MV-4-11 (cell line): ENCODE data around the gene PRKAG2.

ENCODE experiments used
- DNase-seq: peaks from one replicate; lab custom pipeline; 2025; lab: John Stamatoyannopoulos, UW

The PRKAG2 gene

DNA sequence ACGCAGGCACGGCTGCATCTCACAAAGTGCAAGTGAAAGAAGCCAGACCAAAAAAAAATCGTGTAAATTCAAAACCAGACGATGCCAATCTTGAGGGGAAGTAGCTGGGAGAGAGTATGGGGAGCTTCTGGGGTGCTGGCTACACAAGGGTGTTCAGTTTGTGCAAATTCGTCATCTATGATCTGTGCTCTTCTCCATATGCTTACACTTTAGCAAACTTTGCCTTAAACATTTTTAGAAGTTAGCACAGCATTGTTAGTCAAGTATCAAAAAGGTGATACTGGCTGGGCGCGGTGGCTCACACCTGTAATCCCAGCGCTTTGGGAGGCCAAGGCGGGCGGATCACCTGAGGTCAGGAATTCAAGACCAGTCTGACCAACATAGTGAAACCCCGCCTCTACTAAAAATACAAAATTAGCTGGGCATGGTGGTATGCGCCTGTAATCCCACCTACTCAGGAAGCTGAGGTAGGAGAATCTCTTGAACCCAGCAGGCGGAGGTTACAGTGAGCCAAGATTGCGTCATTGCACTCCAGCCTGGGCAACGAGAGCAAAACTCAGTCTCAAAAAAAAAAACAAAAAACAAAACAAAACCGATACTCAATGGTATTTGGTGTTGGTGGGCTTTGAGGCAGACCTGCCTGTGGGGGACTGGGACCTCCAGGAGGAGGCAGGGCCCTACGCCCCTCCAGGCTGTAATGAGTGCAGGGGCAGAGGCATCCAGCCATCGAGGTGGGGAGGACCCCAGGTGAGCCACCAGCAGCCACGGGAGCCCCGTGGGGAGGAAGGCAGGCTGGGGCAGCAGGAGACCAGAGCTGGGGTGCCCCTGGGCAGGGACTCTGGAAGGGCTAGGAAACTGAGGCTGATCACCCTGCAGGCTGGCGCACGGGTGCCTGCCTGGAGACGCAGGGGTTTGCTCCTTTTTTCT, 150.0 kb downstream of the PRKAG2 start:
- DNase-seq: no peak

DNA sequence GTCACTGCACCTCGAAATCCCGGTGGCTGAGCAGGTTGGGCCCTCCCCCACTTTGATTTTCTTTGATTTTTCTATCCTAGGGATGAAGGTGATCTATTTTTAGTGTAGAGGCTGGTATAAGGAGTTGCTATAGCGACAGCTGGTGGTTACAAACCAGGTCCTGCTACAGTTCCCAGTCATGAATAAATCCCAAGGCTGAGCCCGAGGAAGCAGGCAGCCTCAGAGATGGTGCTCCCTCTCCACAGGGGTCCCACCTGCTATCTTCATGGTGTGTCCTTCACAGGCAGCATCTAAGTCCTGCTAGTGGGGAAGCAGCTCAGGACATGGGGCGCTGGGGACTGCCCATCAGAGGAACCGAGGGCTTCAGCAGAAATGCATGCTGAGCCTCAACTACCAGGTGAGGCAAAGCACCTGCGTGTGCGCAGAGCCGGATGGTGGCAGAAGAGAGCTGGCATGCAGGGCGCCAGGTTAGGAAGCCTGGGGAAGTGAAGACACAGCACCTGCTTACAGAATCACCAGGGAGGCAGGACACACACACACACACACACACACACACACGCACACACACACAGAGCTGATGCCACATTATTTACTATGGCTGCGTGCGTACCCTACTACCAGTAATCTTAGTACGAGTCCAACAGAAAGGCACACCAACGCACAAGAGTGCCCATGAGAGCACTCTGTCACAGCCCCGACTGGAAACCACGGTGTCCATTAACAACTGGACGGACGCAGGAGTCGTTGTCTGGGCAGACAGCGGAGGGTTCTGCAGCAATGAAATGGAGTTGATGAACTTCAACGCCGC, 150.9 kb downstream of the PRKAG2 start:
- no peak for DNase-seq

DNA sequence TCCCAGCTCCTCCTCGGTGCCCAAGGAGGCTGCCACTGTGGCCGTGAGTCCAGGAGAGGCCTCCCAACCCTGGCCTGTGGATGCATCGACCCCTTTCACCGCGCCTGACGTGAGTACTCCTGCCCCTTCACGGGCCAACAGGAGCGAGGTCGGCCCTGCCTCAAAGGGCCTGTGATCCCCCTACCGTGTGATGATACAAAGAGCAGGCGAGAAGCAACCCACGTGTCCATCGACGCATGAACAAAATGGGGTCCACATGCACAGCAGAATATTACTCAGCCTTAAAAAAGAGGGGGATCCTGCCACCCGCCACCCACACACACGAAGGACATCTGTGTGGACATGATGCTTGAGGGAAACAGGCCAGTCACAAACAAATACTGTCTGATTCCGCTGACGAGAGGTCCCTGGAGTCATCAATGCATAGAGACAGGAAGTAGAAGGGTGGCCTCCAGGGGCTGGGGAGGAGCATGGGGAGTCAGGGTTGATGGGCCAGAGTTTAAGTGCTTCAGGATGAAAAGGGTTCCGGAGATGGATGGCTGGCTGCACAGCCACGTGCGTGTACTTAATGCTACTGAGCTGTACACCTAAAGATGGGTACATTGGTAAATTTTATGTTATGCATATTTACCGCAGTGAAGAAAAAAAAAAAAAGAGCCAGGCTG, 151.9 kb downstream of the PRKAG2 start:
- DNase-seq: no peak

DNA sequence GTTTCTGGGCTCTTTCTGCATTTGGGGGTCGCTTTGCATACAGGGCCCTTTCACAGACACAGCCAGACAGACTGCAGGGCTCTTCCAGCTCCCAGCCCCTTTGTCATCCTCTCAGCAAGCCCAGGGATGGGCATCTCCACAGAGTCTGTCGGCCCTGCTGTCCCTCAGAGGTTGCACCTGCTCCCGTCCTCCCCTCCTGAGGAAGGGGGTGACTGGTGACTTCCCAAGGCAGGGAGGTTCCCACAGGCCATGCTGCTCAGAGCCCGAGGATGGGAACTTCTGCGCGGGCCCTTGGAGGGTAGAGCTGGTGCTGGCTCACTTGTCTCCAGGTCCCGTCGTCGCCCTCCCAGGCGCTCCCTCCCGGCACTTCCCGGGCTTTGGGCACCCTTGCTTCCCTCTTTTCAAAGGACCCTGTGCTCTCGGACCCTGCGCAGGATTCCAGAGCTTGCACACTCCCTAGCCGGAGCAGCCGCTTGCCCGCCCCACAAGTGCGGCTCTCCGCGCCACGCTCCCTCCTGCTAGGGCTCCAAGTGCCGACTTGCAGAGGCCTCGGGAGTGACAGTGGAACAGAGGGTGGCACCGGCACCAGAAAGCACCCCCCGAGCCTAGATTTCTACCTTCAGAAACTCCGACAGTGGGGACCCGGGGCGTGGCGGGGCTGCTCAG, 152.5 kb downstream of the PRKAG2 start:
- no peak for DNase-seq

DNA sequence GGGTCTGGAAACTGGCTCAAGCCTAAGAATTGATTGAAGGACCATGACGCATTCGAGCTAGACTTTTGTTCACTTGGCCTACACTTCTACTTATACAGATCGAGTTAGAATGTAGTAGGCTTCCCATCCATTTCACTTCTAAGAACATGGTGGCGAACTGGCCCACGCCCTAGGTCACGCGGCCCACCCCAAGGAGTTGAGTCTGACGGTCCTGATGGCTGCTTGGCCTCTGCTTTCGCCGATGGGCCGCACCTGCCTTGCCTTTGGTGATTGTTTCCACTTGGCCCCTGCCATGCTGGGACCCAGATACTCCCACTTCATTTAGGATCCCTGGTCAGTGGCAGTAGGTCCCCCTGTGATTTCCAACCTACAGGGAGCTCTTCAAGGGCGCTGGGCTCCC, 153.6 kb downstream of the PRKAG2 start:
- no peak for DNase-seq

DNA sequence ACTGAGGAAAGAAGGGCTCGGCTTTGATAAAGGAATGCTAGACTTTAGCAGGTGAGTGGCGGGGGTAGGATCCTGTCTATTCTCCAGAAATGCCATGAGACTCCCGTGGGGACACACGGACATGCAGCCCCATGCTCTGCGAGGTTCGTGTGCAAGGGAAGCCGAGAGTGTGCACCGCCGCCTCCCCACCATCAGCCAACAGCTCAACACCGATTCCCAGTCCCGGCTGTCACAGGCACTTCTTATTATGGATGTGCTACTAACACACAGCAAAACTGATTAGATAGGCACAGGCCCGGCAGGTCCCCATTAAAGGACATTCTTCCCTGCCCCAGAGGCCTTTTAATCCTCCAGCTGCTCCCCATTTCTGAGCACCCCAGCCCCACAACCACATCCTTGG, 154.4 kb downstream of the PRKAG2 start:
- DNase-seq: no peak

DNA sequence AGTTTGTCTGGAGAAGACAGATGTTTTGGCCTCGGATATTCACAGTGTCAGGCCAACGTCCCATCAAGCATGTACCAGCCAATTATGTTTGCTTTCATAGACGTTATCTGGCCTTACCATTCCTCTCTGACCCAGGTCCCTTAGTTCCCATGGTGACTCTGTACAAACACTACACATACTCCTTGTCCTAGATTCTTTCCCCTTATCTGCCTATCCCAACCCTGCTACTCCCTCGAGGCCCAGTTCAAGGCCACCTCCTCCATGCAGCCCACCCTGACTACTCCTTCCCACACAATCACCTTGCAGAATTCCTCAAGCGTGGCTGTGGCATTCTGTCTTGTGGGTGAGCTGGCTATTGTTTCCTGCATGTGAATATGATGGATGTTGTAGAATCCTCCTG, 155.2 kb downstream of the PRKAG2 start:
- DNase-seq: no peak

DNA sequence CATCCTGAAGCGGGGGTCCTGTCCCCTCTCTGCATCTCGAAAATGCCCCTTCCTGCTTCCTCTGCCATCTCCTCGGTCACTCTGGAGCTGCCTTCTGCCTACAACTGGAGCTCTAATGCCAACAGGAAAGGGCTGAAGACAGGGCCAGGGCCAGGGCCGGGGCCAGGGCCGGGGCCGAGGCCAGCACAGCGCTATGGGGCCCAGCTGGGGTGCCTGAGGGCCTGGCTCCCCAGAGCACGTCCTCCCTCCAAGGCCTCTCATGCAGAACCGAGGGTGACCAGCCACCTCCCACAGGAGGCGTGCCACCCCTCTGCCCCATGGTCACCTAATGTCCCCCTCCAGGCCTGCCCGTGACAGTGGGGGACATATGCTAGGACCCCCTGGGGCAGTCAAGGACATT, 155.7 kb downstream of the PRKAG2 start:
- no peak for DNase-seq

DNA sequence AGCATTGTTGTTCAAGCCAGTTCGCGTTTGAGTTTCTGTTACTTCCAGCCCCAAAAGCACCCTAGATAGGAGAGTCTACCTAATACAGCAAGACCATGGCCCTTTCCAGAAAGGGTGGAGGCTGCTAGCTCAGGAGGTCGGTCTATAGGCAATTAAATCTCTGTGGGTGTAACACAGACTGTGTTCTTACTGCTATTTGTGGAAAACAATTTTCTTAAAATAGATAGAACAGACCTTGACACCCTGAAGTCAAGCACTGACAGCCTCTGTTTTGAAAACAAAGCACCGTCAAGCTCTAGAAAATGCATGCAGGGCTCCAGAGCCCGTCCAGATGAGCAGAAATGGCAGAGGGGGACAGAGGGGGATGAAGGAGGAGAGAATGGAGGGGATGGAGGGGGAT, 156.6 kb downstream of the PRKAG2 start:
- DNase-seq: no peak

DNA sequence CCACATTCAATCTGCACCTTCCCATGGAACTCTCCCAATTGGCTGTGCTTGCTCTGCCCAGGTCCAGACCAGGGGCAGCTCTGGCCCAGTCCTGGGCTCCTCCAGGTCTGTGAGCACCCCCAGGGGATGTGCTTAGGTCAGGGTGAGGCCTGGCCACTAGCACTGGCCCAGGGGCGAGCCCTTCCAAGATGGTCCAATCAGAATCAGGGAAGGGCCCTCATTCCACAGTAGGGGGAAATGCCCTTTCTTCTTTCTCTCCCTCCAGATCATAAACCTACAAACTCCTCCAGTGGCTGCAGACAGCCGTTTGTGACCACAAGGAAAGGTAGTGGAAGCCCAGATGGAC, 157.0 kb downstream of the PRKAG2 start:
- DNase-seq: no peak

DNA sequence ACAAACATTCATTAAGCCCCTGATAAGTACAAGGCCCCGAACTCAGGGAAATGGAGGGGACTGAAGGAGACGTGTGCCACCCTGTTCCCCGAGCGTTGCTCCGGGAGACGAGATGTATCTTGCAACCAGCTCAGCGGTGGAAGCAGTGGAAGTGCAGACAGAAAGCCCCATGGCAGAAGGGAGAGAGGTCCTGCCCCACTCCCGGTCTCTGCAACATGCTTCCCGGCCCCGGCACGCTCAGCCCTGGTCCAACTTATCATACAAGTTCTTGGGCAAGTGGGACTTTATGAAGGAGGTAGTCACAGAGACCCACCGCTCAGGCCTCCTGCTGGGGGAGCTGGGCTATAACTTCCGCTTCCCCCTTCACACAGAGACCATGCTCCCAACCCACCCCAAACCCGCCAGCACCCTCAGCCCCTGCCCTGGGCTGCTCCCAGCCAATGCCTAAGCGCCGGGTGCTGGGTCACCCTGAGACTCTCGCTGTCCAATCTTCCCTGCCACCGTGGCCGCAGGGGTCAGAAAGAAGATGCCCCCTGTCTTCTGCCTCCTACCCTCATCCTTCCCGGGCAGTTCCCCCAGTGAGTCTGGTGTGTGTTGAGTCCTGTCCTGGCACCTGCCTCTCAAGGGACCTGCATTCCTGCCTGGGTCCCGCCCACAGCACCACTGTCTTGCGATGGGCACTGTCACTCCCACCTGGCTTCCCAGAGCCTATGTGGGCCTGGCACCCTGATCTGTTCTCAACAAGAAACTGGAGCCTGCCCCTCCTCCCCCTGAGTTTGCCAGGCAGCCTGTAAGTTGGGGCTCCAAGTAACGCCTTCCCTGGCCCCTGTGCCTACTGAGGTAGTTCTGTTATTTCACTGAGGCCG, 157.7 kb downstream of the PRKAG2 start:
- DNase-seq: no peak

DNA sequence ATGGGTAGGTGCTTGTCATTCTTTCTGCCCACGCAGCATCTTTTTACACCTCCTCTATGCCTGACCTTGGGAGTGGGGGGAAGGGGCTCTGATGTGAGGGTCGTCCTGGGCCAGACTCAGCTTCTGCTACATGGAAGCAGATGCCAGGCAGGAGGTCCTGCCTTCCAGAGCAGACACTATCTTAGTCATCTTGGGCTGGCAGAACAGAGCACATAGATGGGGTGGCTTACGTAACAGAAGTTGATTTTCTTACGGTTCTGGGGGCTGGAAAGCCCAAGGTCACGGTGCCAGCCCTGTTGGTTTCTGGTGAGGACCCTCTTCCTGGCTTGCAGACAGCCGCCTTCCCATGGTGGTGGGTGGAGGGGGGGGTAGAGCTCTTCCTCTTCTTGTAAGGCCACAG, 159.0 kb downstream of the PRKAG2 start:
- no peak for DNase-seq

DNA sequence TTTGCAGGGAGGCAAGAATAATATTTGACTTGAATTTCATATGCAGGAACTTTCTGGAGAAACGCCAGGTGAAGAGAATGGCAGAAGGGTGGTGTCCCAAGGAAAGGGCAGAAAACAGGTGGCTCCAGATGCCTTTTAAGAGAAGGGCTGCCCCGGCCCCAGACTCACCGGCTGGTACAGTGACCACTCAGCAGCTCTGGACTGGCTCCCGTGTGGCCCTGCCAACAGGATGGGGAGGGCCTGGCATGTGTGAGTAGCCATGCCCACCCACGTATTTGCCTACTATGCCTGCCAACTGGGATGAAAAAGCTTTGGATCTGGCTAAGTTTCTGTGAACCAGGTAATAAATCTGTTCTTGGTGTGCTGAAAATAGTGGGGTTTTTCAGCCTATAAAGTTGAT, 159.5 kb downstream of the PRKAG2 start:
- no peak for DNase-seq

DNA sequence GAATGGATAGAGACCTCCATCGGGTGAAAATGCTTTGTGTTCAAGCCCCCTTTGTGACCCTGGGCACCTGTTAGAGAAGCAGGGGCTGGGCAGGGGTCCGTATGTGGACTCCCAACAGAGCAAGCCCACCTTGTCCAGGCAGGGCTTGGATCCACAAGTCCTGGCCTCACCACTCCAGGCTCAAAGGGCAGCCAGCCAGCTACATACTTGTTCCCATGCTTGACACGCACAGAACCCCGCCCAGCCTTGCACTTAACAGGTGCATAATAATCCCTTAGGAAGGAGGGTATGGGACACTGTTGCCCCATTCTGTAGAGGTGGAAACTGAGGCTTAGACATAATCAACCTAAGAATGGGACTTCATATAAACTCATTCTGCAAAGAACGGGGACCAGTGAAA, 160.6 kb downstream of the PRKAG2 start:
- DNase-seq: no peak

DNA sequence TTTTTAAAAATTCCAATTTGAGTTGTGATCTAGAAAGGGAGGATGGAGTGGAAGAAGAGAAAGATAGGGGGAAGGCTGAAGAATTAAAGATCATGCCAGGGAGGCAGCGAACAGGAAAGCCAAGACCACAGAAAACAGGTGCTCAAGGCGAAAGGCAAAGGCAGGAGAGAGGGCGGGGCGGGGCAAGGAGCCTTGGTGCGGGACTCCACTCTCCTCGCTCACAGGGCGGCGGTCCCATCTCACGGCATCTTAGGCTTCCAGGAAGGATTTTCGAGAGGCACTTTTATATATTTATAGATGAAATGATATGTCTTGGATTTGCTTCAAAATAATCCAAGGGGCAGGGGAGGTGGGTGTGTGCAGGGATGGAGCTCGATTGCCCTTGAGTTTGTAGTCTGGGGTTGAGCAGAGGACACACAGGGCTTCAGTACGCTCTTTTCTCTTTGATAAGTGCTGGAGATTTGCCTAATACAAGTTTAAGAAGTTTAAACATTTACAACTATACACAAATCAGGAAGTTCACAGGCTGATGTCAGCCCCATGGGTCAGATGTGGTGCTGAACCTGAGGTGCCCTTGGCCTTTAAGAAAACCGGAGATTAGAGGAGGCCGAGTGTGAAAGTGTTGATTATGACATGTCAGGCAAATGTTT, 161.1 kb downstream of the PRKAG2 start:
- DNase-seq: no peak

DNA sequence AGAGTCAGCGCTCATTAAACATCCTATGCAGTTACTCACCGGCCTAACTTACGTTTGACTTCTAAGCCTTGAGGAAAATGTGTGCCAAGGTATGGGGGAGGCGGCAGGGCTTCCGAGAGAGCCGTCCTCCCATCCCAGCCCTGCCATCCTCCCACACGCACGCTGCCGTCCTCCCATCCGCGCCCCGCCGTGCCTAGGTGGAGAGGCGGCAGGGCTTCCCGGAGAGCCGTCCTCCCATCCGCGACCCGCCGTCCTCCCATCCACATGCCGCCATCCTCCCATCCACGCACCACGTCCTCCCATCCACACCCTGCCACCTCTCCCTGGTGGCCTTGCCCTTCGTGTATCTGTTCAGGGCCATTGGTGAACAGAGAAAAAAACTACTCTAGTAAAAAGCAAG, 162.7 kb downstream of the PRKAG2 start:
- DNase-seq: no peak

DNA sequence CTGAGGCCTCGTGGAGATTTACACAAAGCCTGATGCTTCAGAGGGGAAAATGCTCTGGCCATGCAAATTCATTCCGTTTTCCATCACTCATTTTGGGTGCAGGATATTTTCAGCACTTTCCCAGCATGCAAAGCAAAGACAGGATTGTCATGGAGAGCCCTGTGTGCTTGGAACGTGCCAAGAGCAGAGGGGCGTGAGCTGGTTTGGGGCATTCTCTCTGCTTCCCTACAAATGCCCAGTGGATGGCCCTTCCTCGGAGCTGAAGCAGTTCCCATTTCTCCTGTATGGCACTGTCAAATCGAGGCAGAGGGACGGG, 164.1 kb downstream of the PRKAG2 start:
- DNase-seq: no peak

DNA sequence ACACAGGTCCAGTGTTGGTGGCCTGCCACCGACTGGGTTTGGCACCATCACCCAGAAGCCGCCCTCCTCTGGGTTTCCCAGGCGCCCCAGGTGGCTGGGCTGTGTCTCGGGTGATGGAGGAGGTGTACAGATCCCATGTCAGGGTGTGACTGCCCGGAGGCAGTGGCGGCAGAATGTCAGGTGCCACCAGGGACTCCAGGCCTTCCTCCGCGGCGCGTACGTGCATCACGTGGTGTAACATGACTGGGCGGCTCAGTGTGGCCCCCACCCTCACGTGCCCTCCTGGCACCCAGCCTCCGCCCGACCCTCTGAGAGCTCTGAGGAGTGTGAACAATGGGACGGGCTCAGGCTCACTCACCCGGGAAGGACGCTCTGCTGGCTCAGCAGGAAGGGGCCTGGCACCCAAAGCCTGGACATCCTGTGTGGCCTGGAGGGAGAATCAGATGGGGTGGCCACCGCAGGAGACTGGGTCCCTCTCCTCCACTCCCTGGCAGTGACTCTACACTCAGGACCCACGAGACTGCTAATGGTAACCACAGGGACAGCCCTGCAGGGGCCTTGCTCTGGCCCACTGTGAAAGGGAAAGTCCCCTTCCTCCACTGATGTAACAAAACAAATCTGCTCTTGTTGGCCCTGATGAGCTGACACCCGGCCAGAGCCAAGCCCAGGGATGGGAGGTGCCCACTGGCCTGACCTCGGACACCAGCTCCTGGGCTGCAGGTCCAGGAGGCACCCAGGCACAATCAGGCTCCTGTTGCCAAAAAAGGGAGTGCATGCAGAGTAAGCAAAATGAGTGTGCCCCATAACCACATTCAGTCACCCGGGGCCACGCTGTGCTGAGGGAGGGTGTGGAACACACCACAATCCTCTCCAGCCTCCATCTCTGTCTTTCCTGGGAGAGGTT, 164.8 kb downstream of the PRKAG2 start:
- no peak for DNase-seq

DNA sequence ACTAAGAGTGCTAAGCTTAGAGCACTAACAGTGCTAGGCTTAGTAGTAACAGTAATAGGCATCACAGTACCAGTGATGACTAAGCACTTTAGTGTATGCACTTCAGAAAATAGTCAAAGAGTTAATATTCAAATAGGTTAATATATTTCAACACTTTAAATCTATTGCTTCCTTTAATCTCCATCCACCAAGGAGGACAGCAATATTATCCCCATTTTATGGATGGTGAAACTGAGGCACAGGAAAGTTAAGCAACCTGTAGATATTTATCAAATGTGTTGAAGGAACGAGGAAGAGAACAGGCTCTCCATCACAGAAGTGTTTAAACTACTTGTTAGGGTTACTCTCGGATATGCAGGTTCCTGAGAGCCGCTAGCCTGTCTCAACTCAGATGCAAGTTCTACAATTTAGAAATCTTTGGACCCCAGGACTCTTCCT, 165.5 kb downstream of the PRKAG2 start:
- DNase-seq: no peak
